Activated CD4-positive, alpha-beta T cell treated with anti-CD3 and anti-CD28 coated beads, Interleukin-2, amount 50 U/mL, for 48 hours (primary cell): ENCODE results near the gene USB1.
"Not testable (repeated sequence)": the region's sequence is repeated elsewhere in the genome, so short reads cannot be mapped to it uniquely, and the experiment has no call there.

Experiments used
- DNase-seq, 2 experiments: peaks; one replicate each; pipeline ENCODE4 v3.0.0-alpha.2; 2020

USB1 gene

GRCh38 chr16:57995721-57996405 is 5.3 kb upstream of the USB1 start:
- no peak for DNase-seq

GRCh38 chr16:57996406-57997175 is 4.6 kb upstream of the USB1 start:
- DNase-seq = no peak

- DNase-seq = no peak
Measured at GRCh38 chr16:57997176-57997527, 4.1 kb upstream of the USB1 start.

GRCh38 chr16:57997528-57998265 is 3.5 kb upstream of the USB1 start:
- no peak for DNase-seq

GRCh38 chr16:57998486-57998885 is 2.7 kb upstream of the USB1 start:
- peak; percentile 71 to 76 for DNase-seq

- DNase-seq = no peak
Measured at GRCh38 chr16:57998992-57999365, 2.2 kb upstream of the USB1 start.

GRCh38 chr16:57999366-57999970 is 1.7 kb upstream of the USB1 start:
- DNase-seq = peak in 1 of 2 experiments; percentile 45

- DNase-seq = peak in 1 of 2 experiments; percentile 30
Measured at GRCh38 chr16:57999971-58000705, 1.1 kb upstream of the USB1 start, which contains the start of gene ZNF319. Gene ZNF319, minus strand, starts transcription at chr16:58000672. Its CDS starts 2,407 bp downstream, at chr16:57998265.

- DNase-seq = no peak
Measured at GRCh38 chr16:58001781-58002415, 691 bp downstream of the USB1 start.

GRCh38 chr16:58002416-58002800 is 1.2 kb downstream of the USB1 start:
- no peak for DNase-seq

- DNase-seq = no peak
Measured at GRCh38 chr16:58002936-58003335, 1.7 kb downstream of the USB1 start.

GRCh38 chr16:58004736-58005135 is 3.5 kb downstream of the USB1 start:
- not testable (repeated sequence) for DNase-seq

- no peak for DNase-seq
Measured at GRCh38 chr16:58009856-58010416, 8.7 kb downstream of the USB1 start.

GRCh38 chr16:58010886-58011285 is 9.7 kb downstream of the USB1 start:
- no peak for DNase-seq

GRCh38 chr16:58011652-58012051 is 10.4 kb downstream of the USB1 start:
- no peak for DNase-seq

GRCh38 chr16:58012481-58012880 is 11.3 kb downstream of the USB1 start:
- no peak for DNase-seq

GRCh38 chr16:58013201-58013956 is 12.2 kb downstream of the USB1 start:
- no peak for DNase-seq

- no peak for DNase-seq
Measured at GRCh38 chr16:58016840-58017446, 15.7 kb downstream of the USB1 start.

- DNase-seq = no peak
Measured at GRCh38 chr16:58018803-58019202, 17.6 kb downstream of the USB1 start.

- no peak for DNase-seq
Measured at GRCh38 chr16:58019866-58020538, 18.8 kb downstream of the USB1 start.
